HEK293T (cell line): ENCODE measurements around the gene NTNG2.

Source experiments
- CTCF ChIA-PET: fragments of 350-600 bp; formaldehyde crosslinking; extraction: SDS; loops from one replicate; lab custom pipeline; 2021; ENCODE audit warnings: antibody characterized with exemption, inconsistent platforms; lab: Yijun Ruan, JAX
- POLR2A ChIA-PET: fragments of 350-600 bp; formaldehyde crosslinking; extraction: SDS; loops from one replicate; lab custom pipeline; 2020; ENCODE audit warnings: antibody characterized with exemption, inconsistent platforms; lab: Yijun Ruan, JAX
- DNase-seq: peaks from one replicate; pipeline ENCODE4 v3.0.0; 2012; ENCODE audit warnings: mixed read lengths; ENCODE audit errors: extremely low spot score
- ARNT ChIP-seq: fragments of 450-650 bp; IDR thresholded peaks from 2 replicates; pipeline ENCODE4 v1.6.1; 2017; ENCODE audit warnings: mild to moderate bottlenecking
- BHLHE40 ChIP-seq: fragments of 450-650 bp; IDR thresholded peaks from 2 replicates; pipeline ENCODE4 v1.6.1; 2016; ENCODE audit warnings: mild to moderate bottlenecking, moderate library complexity, borderline replicate concordance
- CTBP1 ChIP-seq: fragments of 450-650 bp; IDR thresholded peaks from 2 replicates; pipeline ENCODE4 v1.6.1; 2016; ENCODE audit warnings: borderline replicate concordance
- ELF4 ChIP-seq: fragments of 450-650 bp; IDR thresholded peaks from 2 replicates; pipeline ENCODE4 v1.6.1; 2017; ENCODE audit warnings: antibody characterized with exemption
- FOXA1 ChIP-seq: fragments of 450-650 bp; IDR thresholded peaks from 2 replicates; pipeline ENCODE4 v1.6.1; 2016; ENCODE audit warnings: mild to moderate bottlenecking
- FOXK2 ChIP-seq: fragments of 450-650 bp; IDR thresholded peaks from 2 replicates; pipeline ENCODE4 v1.6.1; 2016; ENCODE audit warnings: mild to moderate bottlenecking
- FOXM1 ChIP-seq: fragments of 450-650 bp; IDR thresholded peaks from 2 replicates; pipeline ENCODE4 v1.6.1; 2017; ENCODE audit warnings: mild to moderate bottlenecking, borderline replicate concordance
- HDGF ChIP-seq: fragments of 450-650 bp; IDR thresholded peaks from 2 replicates; pipeline ENCODE4 v1.6.1; 2017; ENCODE audit warnings: antibody characterized with exemption, borderline replicate concordance
- L3MBTL2 ChIP-seq: fragments of 450-650 bp; conservative IDR thresholded peaks from 2 replicates; pipeline ENCODE4 v1.6.1; 2016; ENCODE audit warnings: mild to moderate bottlenecking
- LEF1 ChIP-seq: fragments of 450-650 bp; IDR thresholded peaks from 2 replicates; pipeline ENCODE4 v1.6.1; 2017; ENCODE audit warnings: mild to moderate bottlenecking, borderline replicate concordance
- NFRKB ChIP-seq: fragments of 450-650 bp; IDR thresholded peaks from 2 replicates; pipeline ENCODE4 v1.6.1; 2016; ENCODE audit warnings: mild to moderate bottlenecking, moderate library complexity
- PKNOX1 ChIP-seq: fragments of 450-650 bp; IDR thresholded peaks from 2 replicates; pipeline ENCODE4 v1.6.1; 2016
- SP1 ChIP-seq: fragments of 450-650 bp; IDR thresholded peaks from 2 replicates; pipeline ENCODE4 v1.6.1; 2017
- SUZ12 ChIP-seq: fragments of 450-650 bp; IDR thresholded peaks from 2 replicates; pipeline ENCODE4 v1.6.1; 2016; ENCODE audit warnings: mild to moderate bottlenecking
- TARDBP ChIP-seq: fragments of 450-650 bp; IDR thresholded peaks from 2 replicates; pipeline ENCODE4 v1.6.1; 2016
- ZNF384 ChIP-seq: fragments of 450-650 bp; IDR thresholded peaks from 2 replicates; pipeline ENCODE4 v1.6.1; 2016

The NTNG2 gene

DNA sequence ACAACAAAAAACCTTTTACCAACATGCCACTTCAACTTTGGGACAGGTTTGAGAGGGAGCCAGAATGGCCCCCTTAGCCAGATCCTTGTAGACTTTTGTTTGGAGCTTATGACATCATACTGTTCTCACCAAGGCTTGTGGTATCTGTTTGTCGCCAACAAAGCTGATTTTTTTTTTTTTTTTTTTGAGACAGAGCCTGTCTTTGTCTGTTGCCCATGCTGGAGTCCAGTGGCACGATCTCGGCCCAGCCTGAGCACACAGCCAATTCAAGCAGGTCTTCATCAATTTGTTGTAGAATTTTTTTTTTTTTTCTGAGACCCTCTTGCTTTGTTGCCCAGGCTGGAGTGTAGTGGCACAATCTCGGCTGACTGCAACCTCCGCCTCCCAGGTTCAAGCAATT is 26.4 kb upstream of the NTNG2 start:
- TF ChIP-seq FOXA1 (no peak), FOXM1 (no peak)
- ChIA-PET CTCF (no interaction called here), POLR2A (no interaction called here)
- DNase-seq: no peak

- ChIA-PET POLR2A (no interaction called here), CTCF (interaction anchor here (0.6 kb wide), 1 partner anchor 31 kb away, joined by 4 read pairs; no protein-coding TSS in a partner anchor)
- no peak for DNase-seq
- TF ChIP-seq SUZ12 (no peak), ZNF384 (no peak), ELF4 (no peak), L3MBTL2 (no peak), FOXA1 (no peak)
Measured at GRCh38 chr9:132136151-132136780, 25.6 kb upstream of the NTNG2 start.

- no peak for DNase-seq
- ChIA-PET CTCF (no interaction called here), POLR2A (no interaction called here)
- TF ChIP-seq FOXM1: no peak
- no peak for TF ChIP-seq TARDBP
- no peak for TF ChIP-seq PKNOX1
Measured at GRCh38 chr9:132141344-132141947, 20.4 kb upstream of the NTNG2 start.

GRCh38 chr9:132141948-132142594 is 19.8 kb upstream of the NTNG2 start:
- DNase-seq: no peak
- POLR2A ChIA-PET: interaction anchor here (1.1 kb wide), 1 partner anchor 62 kb away, joined by 4 read pairs; the partner anchor contains the start of gene MED27
- no peak for TF ChIP-seq FOXM1
- no peak for TF ChIP-seq BHLHE40
- TF ChIP-seq ARNT: no peak
- TF ChIP-seq NFRKB: no peak
- TF ChIP-seq FOXA1: no peak
- TF ChIP-seq SP1: no peak
- no peak for TF ChIP-seq CTBP1
- TF ChIP-seq FOXK2: no peak
- no peak for TF ChIP-seq L3MBTL2
- no peak for TF ChIP-seq LEF1
- TF ChIP-seq HDGF: no peak
- CTCF ChIA-PET: interaction anchor here (0.7 to 1.1 kb wide), 2 partner anchors 28 to 117 kb away, joined by 3 read pairs; no protein-coding TSS in a partner anchor

- ChIA-PET CTCF (interaction anchor here (1.1 kb wide), 1 partner anchor 117 kb away, joined by 3 read pairs; no protein-coding TSS in a partner anchor), POLR2A (interaction anchor here (1.1 kb wide), 1 partner anchor 63 kb away, joined by 4 read pairs; the partner anchor contains the start of gene MED27)
- DNase-seq: no peak
- TF ChIP-seq HDGF (no peak), BHLHE40 (no peak), ELF4 (no peak), FOXK2 (no peak), L3MBTL2 (no peak), TARDBP (no peak), SP1 (no peak), FOXA1 (no peak), PKNOX1 (no peak), FOXM1 (no peak)
Measured at GRCh38 chr9:132142924-132143323, 18.9 kb upstream of the NTNG2 start.

- ChIA-PET CTCF (interaction anchor here (1.1 kb wide), 1 partner anchor 116 kb away, joined by 3 read pairs; no protein-coding TSS in a partner anchor), POLR2A (interaction anchor here (1.1 kb wide), 1 partner anchor 64 kb away, joined by 4 read pairs; the partner anchor contains the start of gene MED27)
- no peak for DNase-seq
- TF ChIP-seq SUZ12 (no peak), ELF4 (no peak), BHLHE40 (no peak)
Measured at GRCh38 chr9:132143359-132143758, 18.5 kb upstream of the NTNG2 start.

DNA sequence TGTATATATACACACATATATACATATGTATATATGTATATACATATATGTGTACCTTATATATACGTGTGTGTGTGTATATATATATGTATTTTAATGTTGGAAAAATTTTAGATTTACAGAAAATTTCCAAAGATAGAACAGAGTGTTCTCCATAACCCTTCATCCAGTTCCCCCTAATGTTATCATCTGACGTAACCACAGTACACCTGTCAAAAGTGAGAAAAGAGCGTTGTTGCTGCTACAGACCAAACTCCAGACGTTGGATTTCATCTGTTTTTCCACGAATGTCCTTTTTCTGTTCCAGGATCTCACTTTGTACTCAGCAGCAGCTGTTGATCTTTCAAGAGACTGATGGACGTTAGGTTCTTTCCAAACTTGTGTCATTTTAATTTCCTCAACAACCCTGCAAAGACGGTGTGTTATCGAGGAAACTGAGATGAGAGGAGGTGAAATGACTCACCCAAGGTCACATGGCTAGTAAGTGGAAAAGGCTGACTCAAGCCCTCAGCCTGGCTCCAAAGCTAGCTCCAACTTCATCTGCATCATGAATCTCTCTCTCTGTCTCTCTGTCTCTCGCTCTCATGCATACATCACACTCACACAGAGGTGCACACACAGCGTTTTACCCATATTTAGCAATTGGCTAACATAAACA is 17.0 kb upstream of the NTNG2 start:
- TF ChIP-seq LEF1: no peak
- ChIA-PET CTCF (no interaction called here), POLR2A (no interaction called here)
- no peak for DNase-seq
